ENCODE results near the gene POLA2. TPM values are rescaled to one million over a fixed set of nuclear protein-coding genes. Genes with fewer than 3 reads are reported as not detected.

POLA2 gene
- total and polyA plus RNA-seq, 4 donors = 1.5 to 6.1 (median 3.2) TPM

DNA sequence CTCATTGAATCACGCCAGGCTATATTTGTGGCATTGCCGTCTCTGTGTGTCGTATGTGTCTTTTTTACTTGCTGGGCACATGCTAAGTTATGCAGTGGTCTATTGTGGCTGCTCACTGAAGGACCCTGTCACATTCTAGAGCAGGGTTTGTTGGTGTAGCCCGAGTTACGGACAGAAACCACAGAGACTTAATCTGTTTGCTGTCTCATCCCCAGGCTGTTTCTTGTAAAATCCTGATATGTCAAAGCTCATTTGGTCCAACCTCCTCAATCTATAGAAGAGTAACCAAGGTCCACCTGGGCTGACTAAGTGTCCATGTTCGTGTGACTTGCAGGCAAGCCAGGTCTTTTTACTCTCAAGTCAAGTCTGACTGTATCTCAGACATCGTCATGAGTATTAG, 76.9 kb downstream of the POLA2 start:
- WGBS = 92% methylated on average over 7 of the region's 7 CpGs
- no peak overlapping the region for H3K9ac ChIP-seq (ENCODE audit: low read depth in 1 of 2, low read length in 2 of 2)
- no peaks in the 10 kb centered on the region for H3K27me3 ChIP-seq (ENCODE audit: control insufficient read depth in 4 of 4, insufficient read depth in 4 of 4, low read length in 3 of 4)
- H3K4me3 ChIP-seq (ENCODE audit: low read depth in 1 of 3, low read length in 3 of 3) = no peak overlapping the region
- no peak for DNase-seq (ENCODE audit: low spot score)
- H3K36me3 ChIP-seq (ENCODE audit: control insufficient read depth in 4 of 4, insufficient read depth in 3 of 4, low read depth in 1 of 4, low read length in 3 of 4) = peaks cover 7 to 31% (median 29%) of the 10 kb centered on the region in 4 donors
- no peak for TF ChIP-seq NR2F2 (IDR thresholded peaks at IDR 0.05)
- TF ChIP-seq FOXA2 (IDR thresholded peaks at IDR 0.05) = no peak
- TF ChIP-seq CTCF (IDR thresholded peaks at IDR 0.05; ENCODE audit: low read depth, low read length, missing input control) = no peak
- TF ChIP-seq RXRA (IDR thresholded peaks at IDR 0.05) = no peak
- no peak for TF ChIP-seq TAF1 (conservative IDR thresholded peaks at IDR 0.05)
- no peak for TF ChIP-seq GABPA (IDR thresholded peaks at IDR 0.05 in 1 of 2, conservative IDR thresholded peaks at IDR 0.05 in 1 of 2)
- TF ChIP-seq YY1 (IDR thresholded peaks at IDR 0.05) = no peak
- no peak for TF ChIP-seq ATF3 (IDR thresholded peaks at IDR 0.05)
- TF ChIP-seq HNF4A (conservative IDR thresholded peaks at IDR 0.05) = no peak
- TF ChIP-seq RAD21 (IDR thresholded peaks at IDR 0.05) = no peak
- TF ChIP-seq EGR1 (IDR thresholded peaks at IDR 0.05; ENCODE audit: low read depth in 2 of 2) = no peak
- no peak for TF ChIP-seq SP1 (IDR thresholded peaks at IDR 0.05)
- no peak for TF ChIP-seq MAX (IDR thresholded peaks at IDR 0.05)
- TF ChIP-seq JUND (IDR thresholded peaks at IDR 0.05) = no peak
- no peak for TF ChIP-seq HNF4G (IDR thresholded peaks at IDR 0.05)
- TF ChIP-seq, protein P1, sequence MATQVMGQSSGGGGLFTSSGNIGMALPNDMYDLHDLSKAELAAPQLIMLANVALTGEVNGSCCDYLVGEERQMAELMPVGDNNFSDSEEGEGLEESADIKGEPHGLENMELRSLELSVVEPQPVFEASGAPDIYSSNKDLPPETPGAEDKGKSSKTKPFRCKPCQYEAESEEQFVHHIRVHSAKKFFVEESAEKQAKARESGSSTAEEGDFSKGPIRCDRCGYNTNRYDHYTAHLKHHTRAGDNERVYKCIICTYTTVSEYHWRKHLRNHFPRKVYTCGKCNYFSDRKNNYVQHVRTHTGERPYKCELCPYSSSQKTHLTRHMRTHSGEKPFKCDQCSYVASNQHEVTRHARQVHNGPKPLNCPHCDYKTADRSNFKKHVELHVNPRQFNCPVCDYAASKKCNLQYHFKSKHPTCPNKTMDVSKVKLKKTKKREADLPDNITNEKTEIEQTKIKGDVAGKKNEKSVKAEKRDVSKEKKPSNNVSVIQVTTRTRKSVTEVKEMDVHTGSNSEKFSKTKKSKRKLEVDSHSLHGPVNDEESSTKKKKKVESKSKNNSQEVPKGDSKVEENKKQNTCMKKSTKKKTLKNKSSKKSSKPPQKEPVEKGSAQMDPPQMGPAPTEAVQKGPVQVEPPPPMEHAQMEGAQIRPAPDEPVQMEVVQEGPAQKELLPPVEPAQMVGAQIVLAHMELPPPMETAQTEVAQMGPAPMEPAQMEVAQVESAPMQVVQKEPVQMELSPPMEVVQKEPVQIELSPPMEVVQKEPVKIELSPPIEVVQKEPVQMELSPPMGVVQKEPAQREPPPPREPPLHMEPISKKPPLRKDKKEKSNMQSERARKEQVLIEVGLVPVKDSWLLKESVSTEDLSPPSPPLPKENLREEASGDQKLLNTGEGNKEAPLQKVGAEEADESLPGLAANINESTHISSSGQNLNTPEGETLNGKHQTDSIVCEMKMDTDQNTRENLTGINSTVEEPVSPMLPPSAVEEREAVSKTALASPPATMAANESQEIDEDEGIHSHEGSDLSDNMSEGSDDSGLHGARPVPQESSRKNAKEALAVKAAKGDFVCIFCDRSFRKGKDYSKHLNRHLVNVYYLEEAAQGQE (IDR thresholded peaks at IDR 0.05) = no peak
- H3K9me3 ChIP-seq (ENCODE audit: control insufficient read depth in 4 of 4, low read length in 3 of 4) = no peaks in the 10 kb centered on the region
- no peak overlapping the region for H3K27ac ChIP-seq (ENCODE audit: low read depth in 1 of 2, low read length in 2 of 2)
- H3K4me1 ChIP-seq (ENCODE audit: control insufficient read depth in 4 of 4, insufficient read depth in 4 of 4, low read length in 3 of 4) = peaks cover 4 to 15% (median 13%) of the 10 kb centered on the region in 4 donors

- Histone ChIP-seq H3K36me3 (ENCODE audit: control insufficient read depth in 4 of 4, insufficient read depth in 3 of 4, low read depth in 1 of 4, low read length in 3 of 4) (peaks cover 7 to 45% (median 42%) of the 10 kb centered on the region in 4 donors), H3K27ac (ENCODE audit: low read depth in 1 of 2, low read length in 2 of 2) (no peak overlapping the region), H3K4me3 (ENCODE audit: low read depth in 1 of 3, low read length in 3 of 3) (no peak overlapping the region), H3K9ac (ENCODE audit: low read depth in 1 of 2, low read length in 2 of 2) (no peak overlapping the region), H3K4me1 (ENCODE audit: control insufficient read depth in 4 of 4, insufficient read depth in 4 of 4, low read length in 3 of 4) (peaks cover 0 to 4% (median 2%) of the 10 kb centered on the region in 4 donors), H3K27me3 (ENCODE audit: control insufficient read depth in 4 of 4, insufficient read depth in 4 of 4, low read length in 3 of 4) (no peaks in the 10 kb centered on the region), H3K9me3 (ENCODE audit: control insufficient read depth in 4 of 4, low read length in 3 of 4) (no peaks in the 10 kb centered on the region)
- no peak for DNase-seq (ENCODE audit: low spot score)
- 97% methylated on average over 11 of the region's 11 CpGs for WGBS
- TF ChIP-seq YY1 (IDR thresholded peaks at IDR 0.05) (no peak), RAD21 (IDR thresholded peaks at IDR 0.05) (no peak), TAF1 (conservative IDR thresholded peaks at IDR 0.05) (no peak), JUND (IDR thresholded peaks at IDR 0.05) (no peak), SP1 (IDR thresholded peaks at IDR 0.05) (no peak), CTCF (IDR thresholded peaks at IDR 0.05; ENCODE audit: low read depth, low read length, missing input control) (no peak), FOXA1 (IDR thresholded peaks at IDR 0.05) (no peak), EGR1 (IDR thresholded peaks at IDR 0.05; ENCODE audit: low read depth in 2 of 2) (no peak), FOXA2 (IDR thresholded peaks at IDR 0.05) (no peak), MAX (IDR thresholded peaks at IDR 0.05) (no peak)
Observed at GRCh38 chr11:65340226-65340625, 78.5 kb downstream of the POLA2 start.
